HCT116 (cell line): ENCODE measurements around the gene CAMKMT. TPM values are rescaled to one million over a fixed set of nuclear protein-coding genes. Genes with fewer than 3 reads are reported as not detected.

Source experiments
- ATAC-seq: fragments of 200-7000 bp; cut with Tn5 transposase; 2 replicates; pipeline ENCODE4 v1.9.1; 2020; ENCODE audit warnings: mild to moderate bottlenecking, moderate library complexity
- BruUV-seq: library from RNA; stranded (reverse); fragments of 400-500 nt; replicated peaks from 2 replicates; lab custom pipeline; 2021; lab: Mats Ljungman, UMichigan
- CTCF ChIA-PET: fragments of 300-600 bp; sonication (Branson Sonifier 250); formaldehyde crosslinking; loops from one replicate; lab custom pipeline; 2021; ENCODE audit warnings: antibody characterized with exemption; lab: Charles Lee
- POLR2A ChIA-PET: fragments of 300-600, 350-600 bp; sonication (Branson Sonifier 250); formaldehyde crosslinking; loops from one replicate; lab custom pipeline; 2021; ENCODE audit warnings: antibody characterized with exemption; lab: Charles Lee
- RAD21 ChIA-PET, 2 experiments: fragments of 300-600 bp; sonication (Branson Sonifier 250); formaldehyde crosslinking; loops; one replicate each; lab custom pipeline; 2023; ENCODE audit warnings: low total read pairs in 2 of 2; ENCODE audit not compliant: uncharacterized antibody in 2 of 2, unreplicated experiment in 2 of 2, low non-redundant PET in 1 of 2; lab: Charles Lee
- DNase-seq: peaks from one replicate; pipeline ENCODE4 v3.0.0-alpha.2; 2010; ENCODE audit warnings: low read depth, low spot score
- H2AFZ ChIP-seq: fragments of 200-600 bp; shearing (Covaris generic), sonication (generic); 2 replicates; pipeline ENCODE4 v1.6.1; 2017; ENCODE audit warnings: low read depth, mixed run types, mixed read lengths, antibody characterized with exemption, low read length; ENCODE audit not compliant: poor library complexity, severe bottlenecking
- H3K27ac ChIP-seq: 2 replicates; pipeline ENCODE4 v1.5.1; 2012; ENCODE audit warnings: low read depth, low read length
- H3K27me3 ChIP-seq: fragments of 200-600 bp; sonication (generic); 2 replicates; pipeline ENCODE4 v1.6.1; 2016; ENCODE audit warnings: mixed run types, low read length, mixed read lengths; ENCODE audit not compliant: insufficient read depth
- H3K36me3 ChIP-seq, 2 experiments: fragments of 200-500 bp in 1 of 2; fragments of 200-600 bp in 1 of 2; sonication (Bioruptor generic) in 1 of 2; sonication (generic) in 1 of 2; 2 replicates each; pipeline versions ENCODE4 v1.5.1 to v1.6.1; 2014 to 2016; ENCODE audit warnings: low read length in 2 of 2, inconsistent platforms in 1 of 2, mixed read lengths in 1 of 2, mixed run types in 1 of 2; ENCODE audit not compliant: insufficient read depth in 2 of 2, control insufficient read depth in 1 of 2
- H3K4me1 ChIP-seq, 2 experiments: fragments of 200-600 bp in 1 of 2; sonication (generic) in 1 of 2; 2 replicates each; pipeline versions ENCODE4 v1.5.1 to v1.6.1; 2012 to 2017; ENCODE audit warnings: low read length in 2 of 2, inconsistent platforms in 1 of 2, mild to moderate bottlenecking in 1 of 2, mixed read lengths in 1 of 2, mixed run types in 1 of 2, moderate library complexity in 1 of 2; ENCODE audit not compliant: insufficient read depth in 2 of 2, control insufficient read depth in 1 of 2
- H3K4me2 ChIP-seq: fragments of 200-600 bp; sonication (generic); 2 replicates; pipeline ENCODE4 v1.6.1; 2017; ENCODE audit warnings: mixed run types, low read length, mixed read lengths
- H3K4me3 ChIP-seq, 2 experiments: fragments of 200-600 bp in 1 of 2; sonication (generic) in 1 of 2; replicated peaks in 1 of 2; 2 replicates each; pipeline ENCODE4 v1.5.1; 2011 to 2016; ENCODE audit warnings: low read length in 2 of 2, control low read depth in 1 of 2, low read depth in 1 of 2, mild to moderate bottlenecking in 1 of 2, mixed read lengths in 1 of 2, mixed run types in 1 of 2
- H3K79me2 ChIP-seq: fragments of 200-600 bp; sonication (generic); 2 replicates; pipeline ENCODE4 v1.6.1; 2017; ENCODE audit warnings: mild to moderate bottlenecking, mixed run types, low read length, moderate library complexity, mixed read lengths; ENCODE audit not compliant: insufficient read depth
- H3K9ac ChIP-seq: fragments of 200-600 bp; sonication (generic); 2 replicates; pipeline ENCODE4 v1.6.1; 2016; ENCODE audit warnings: low read length, mixed read lengths
- H3K9me2 ChIP-seq: fragments of 200-600 bp; sonication (generic), shearing (Covaris generic); 2 replicates; pipeline ENCODE4 v1.6.1; 2017; ENCODE audit warnings: mixed run types, mild to moderate bottlenecking, moderate library complexity; ENCODE audit not compliant: insufficient read depth
- H3K9me3 ChIP-seq, 2 experiments: fragments of 200-500 bp in 1 of 2; fragments of 200-600 bp in 1 of 2; sonication (Bioruptor generic) in 1 of 2; sonication (generic) in 1 of 2; 2 replicates each; pipeline ENCODE4 v1.6.1; 2014 to 2017; ENCODE audit warnings: low read length in 2 of 2, mixed read lengths in 2 of 2, inconsistent platforms in 1 of 2, low read depth in 1 of 2, mild to moderate bottlenecking in 1 of 2, mixed run types in 1 of 2, moderate library complexity in 1 of 2; ENCODE audit not compliant: control insufficient read depth in 1 of 2, insufficient read depth in 1 of 2
- H4K20me1 ChIP-seq: fragments of 200-600 bp; sonication (generic), shearing (Covaris generic); 2 replicates; pipeline ENCODE4 v1.6.1; 2017; ENCODE audit warnings: mixed run types, mild to moderate bottlenecking, moderate library complexity; ENCODE audit not compliant: insufficient read depth
- EGR1 ChIP-seq: IDR thresholded peaks from 2 replicates; pipeline ENCODE4 v1.6.1; 2012; ENCODE audit warnings: low read depth
- EZH2 ChIP-seq: fragments of 200-600 bp; sonication (generic); IDR thresholded peaks from 2 replicates; pipeline ENCODE4 v1.6.1; 2017; ENCODE audit warnings: antibody characterized with exemption, mixed run types
- EZH2phosphoT487 ChIP-seq: fragments of 200-600 bp; IDR thresholded peaks from 2 replicates; pipeline ENCODE4 v1.6.1; 2018; ENCODE audit warnings: antibody characterized with exemption, borderline replicate concordance
- FOSL1 ChIP-seq: IDR thresholded peaks from 2 replicates; pipeline ENCODE4 v1.6.1; 2012; ENCODE audit warnings: low read depth
- POLR2A ChIP-seq: IDR thresholded peaks from 2 replicates; pipeline ENCODE4 v1.7.0; 2011; ENCODE audit warnings: borderline replicate concordance; ENCODE audit not compliant: insufficient read depth, insufficient read length; ENCODE audit errors: extremely low read depth
- POLR2AphosphoS5 ChIP-seq: IDR thresholded peaks from 2 replicates; pipeline ENCODE4 v1.6.1; 2011; ENCODE audit warnings: mild to moderate bottlenecking, low read depth, low read length, moderate library complexity
- intact Hi-C: fragments of 100-400 bp; cut with micrococcal nuclease; formaldehyde crosslinking; loops from 2 replicates; pipeline ENCODE4 v1.10.0; 2022
- total RNA-seq: library from RNA; stranded (reverse); gene quantifications from one replicate; pipeline ENCODE4 v1.2.1, GENCODE V29; 2021; ENCODE audit not compliant: unreplicated experiment
- TF ChIP-seq, protein P1 (sequence below): IDR thresholded peaks from 2 replicates; pipeline ENCODE4 v1.6.1; 2011; ENCODE audit warnings: mild to moderate bottlenecking, low read length, moderate library complexity; ENCODE audit not compliant: insufficient replicate concordance; ENCODE audit errors: extremely low read depth
- TF ChIP-seq, protein P2 (sequence below), 3 experiments: fragments of 200-600 bp in 1 of 3; sonication (generic) in 1 of 3; IDR thresholded peaks in 2 of 3; conservative IDR thresholded peaks in 1 of 3; 2 replicates each; pipeline ENCODE4 v1.5.1; 2012 to 2017; ENCODE audit warnings: low read depth in 2 of 3, low read length in 2 of 3, antibody characterized with exemption in 1 of 3, borderline replicate concordance in 1 of 3, control low read depth in 1 of 3, mild to moderate bottlenecking in 1 of 3, mixed read lengths in 1 of 3, mixed run types in 1 of 3, moderate library complexity in 1 of 3; ENCODE audit not compliant: insufficient read depth in 1 of 3
- TF ChIP-seq, protein P3 (sequence below): IDR thresholded peaks from 2 replicates; pipeline ENCODE4 v1.6.1; 2012; ENCODE audit warnings: low read depth
- TF ChIP-seq, protein P4 (sequence below): IDR thresholded peaks from 2 replicates; pipeline ENCODE4 v1.6.1; 2012

CAMKMT gene
- total RNA-seq, 1 experiment from 2014 or later: 10.6 TPM

DNA sequence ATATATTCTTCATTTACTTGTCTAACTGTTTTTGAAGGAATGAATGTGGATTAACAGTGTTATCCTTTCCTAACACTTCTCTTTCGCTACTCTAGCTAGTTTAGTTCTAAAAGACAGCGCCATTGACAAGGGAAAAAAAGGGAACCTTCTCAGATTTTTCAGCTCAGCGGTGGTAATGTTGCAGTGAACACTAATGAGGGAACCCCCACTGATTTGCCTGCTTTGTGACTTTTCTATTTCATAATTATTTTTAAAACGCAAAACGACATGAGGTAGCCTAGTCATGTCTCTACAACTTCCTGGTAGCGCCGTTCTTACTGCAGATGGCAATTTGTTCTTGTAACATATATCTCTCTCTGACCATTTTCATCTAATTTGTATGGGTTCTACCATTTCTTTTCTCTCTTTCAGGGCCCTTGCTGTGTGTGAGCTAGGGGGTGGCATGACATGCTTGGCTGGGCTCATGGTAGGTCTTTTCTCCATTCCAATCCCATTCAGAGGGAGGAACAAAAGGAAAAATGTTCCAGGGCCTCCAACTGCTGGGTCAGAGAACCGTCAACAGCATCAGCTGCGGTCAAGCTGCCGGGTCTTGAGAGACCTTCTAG is 344.2 kb downstream of the CAMKMT start:
- no peaks in the 10 kb centered on the region for H3K9me3 ChIP-seq
- DNase-seq (no peak), ATAC-seq (no peak)
- H3K79me2 ChIP-seq: no peaks in the 10 kb centered on the region
- BruUV-seq: no TSS peak
- no peak overlapping the region for H3K9ac ChIP-seq
- no peaks in the 10 kb centered on the region for H3K36me3 ChIP-seq
- intact Hi-C loops: no loop called here
- ChIA-PET RAD21 (no interaction called here), CTCF (interaction anchor here (1.4 kb wide), 1 partner anchor 9 kb away, joined by 4 read pairs; no protein-coding TSS in a partner anchor), POLR2A (no interaction called here)
- TF ChIP-seq POLR2A: no peak
- TF ChIP-seq, protein P1, sequence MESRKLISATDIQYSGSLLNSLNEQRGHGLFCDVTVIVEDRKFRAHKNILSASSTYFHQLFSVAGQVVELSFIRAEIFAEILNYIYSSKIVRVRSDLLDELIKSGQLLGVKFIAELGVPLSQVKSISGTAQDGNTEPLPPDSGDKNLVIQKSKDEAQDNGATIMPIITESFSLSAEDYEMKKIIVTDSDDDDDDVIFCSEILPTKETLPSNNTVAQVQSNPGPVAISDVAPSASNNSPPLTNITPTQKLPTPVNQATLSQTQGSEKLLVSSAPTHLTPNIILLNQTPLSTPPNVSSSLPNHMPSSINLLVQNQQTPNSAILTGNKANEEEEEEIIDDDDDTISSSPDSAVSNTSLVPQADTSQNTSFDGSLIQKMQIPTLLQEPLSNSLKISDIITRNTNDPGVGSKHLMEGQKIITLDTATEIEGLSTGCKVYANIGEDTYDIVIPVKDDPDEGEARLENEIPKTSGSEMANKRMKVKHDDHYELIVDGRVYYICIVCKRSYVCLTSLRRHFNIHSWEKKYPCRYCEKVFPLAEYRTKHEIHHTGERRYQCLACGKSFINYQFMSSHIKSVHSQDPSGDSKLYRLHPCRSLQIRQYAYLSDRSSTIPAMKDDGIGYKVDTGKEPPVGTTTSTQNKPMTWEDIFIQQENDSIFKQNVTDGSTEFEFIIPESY: no peak
- no peak for TF ChIP-seq EZH2
- no peak for TF ChIP-seq EGR1
- no peak for TF ChIP-seq EZH2phosphoT487
- TF ChIP-seq, protein P2, sequence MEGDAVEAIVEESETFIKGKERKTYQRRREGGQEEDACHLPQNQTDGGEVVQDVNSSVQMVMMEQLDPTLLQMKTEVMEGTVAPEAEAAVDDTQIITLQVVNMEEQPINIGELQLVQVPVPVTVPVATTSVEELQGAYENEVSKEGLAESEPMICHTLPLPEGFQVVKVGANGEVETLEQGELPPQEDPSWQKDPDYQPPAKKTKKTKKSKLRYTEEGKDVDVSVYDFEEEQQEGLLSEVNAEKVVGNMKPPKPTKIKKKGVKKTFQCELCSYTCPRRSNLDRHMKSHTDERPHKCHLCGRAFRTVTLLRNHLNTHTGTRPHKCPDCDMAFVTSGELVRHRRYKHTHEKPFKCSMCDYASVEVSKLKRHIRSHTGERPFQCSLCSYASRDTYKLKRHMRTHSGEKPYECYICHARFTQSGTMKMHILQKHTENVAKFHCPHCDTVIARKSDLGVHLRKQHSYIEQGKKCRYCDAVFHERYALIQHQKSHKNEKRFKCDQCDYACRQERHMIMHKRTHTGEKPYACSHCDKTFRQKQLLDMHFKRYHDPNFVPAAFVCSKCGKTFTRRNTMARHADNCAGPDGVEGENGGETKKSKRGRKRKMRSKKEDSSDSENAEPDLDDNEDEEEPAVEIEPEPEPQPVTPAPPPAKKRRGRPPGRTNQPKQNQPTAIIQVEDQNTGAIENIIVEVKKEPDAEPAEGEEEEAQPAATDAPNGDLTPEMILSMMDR (IDR thresholded peaks at IDR 0.05 in 2 of 3, conservative IDR thresholded peaks at IDR 0.05 in 1 of 3; ENCODE audit: borderline replicate concordance in 1 of 3, insufficient read depth in 1 of 3, low read depth in 2 of 3, low read length in 2 of 3): no peak
- TF ChIP-seq FOSL1: no peak
- TF ChIP-seq POLR2AphosphoS5: no peak
- TF ChIP-seq, protein P3, sequence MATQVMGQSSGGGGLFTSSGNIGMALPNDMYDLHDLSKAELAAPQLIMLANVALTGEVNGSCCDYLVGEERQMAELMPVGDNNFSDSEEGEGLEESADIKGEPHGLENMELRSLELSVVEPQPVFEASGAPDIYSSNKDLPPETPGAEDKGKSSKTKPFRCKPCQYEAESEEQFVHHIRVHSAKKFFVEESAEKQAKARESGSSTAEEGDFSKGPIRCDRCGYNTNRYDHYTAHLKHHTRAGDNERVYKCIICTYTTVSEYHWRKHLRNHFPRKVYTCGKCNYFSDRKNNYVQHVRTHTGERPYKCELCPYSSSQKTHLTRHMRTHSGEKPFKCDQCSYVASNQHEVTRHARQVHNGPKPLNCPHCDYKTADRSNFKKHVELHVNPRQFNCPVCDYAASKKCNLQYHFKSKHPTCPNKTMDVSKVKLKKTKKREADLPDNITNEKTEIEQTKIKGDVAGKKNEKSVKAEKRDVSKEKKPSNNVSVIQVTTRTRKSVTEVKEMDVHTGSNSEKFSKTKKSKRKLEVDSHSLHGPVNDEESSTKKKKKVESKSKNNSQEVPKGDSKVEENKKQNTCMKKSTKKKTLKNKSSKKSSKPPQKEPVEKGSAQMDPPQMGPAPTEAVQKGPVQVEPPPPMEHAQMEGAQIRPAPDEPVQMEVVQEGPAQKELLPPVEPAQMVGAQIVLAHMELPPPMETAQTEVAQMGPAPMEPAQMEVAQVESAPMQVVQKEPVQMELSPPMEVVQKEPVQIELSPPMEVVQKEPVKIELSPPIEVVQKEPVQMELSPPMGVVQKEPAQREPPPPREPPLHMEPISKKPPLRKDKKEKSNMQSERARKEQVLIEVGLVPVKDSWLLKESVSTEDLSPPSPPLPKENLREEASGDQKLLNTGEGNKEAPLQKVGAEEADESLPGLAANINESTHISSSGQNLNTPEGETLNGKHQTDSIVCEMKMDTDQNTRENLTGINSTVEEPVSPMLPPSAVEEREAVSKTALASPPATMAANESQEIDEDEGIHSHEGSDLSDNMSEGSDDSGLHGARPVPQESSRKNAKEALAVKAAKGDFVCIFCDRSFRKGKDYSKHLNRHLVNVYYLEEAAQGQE: no peak
- TF ChIP-seq, protein P4, sequence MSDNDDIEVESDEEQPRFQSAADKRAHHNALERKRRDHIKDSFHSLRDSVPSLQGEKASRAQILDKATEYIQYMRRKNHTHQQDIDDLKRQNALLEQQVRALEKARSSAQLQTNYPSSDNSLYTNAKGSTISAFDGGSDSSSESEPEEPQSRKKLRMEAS: no peak
- no peak overlapping the region for H3K4me3 ChIP-seq
- no peaks in the 10 kb centered on the region for H3K9me2 ChIP-seq
- no peaks in the 10 kb centered on the region for H3K4me1 ChIP-seq
- H3K27ac ChIP-seq: no peak overlapping the region
- no peak overlapping the region for H2AFZ ChIP-seq
- no peaks in the 10 kb centered on the region for H4K20me1 ChIP-seq
- no peak overlapping the region for H3K4me2 ChIP-seq
- H3K27me3 ChIP-seq: no peaks in the 10 kb centered on the region
